Measurements from ENCODE around the gene PPIE. TPM values are rescaled to one million over a fixed set of nuclear protein-coding genes. Genes with fewer than 3 reads are reported as not detected.
A peak's percentile ranks its signal among the peaks of the same experiment; 100 is the strongest.

PPIE gene
- total and polyA plus RNA-seq, 8 donors: 34.9 to 206 (median 48.8) TPM

- Histone ChIP-seq H3K9me3 (no peaks in the 10 kb centered on the region), H3K27ac (no peak overlapping the region), H3K27me3 (peaks cover 0 to 22% (median 0%) of the 10 kb centered on the region in 3 donors), H3K4me3 (no peak overlapping the region), H3K4me1 (peaks cover 8 to 24% (median 20%) of the 10 kb centered on the region in 4 donors), H3K36me3 (no peaks in the 10 kb centered on the region)
- 73 to 95% (median 91%) methylated on average over 4 of the region's 4 CpGs for WGBS, 5 donors
- DNase-seq: no peak
- intact Hi-C loops (cut with DNase I; ENCODE audit: low total_unique reads): no loop called here
- TF ChIP-seq, protein P1, sequence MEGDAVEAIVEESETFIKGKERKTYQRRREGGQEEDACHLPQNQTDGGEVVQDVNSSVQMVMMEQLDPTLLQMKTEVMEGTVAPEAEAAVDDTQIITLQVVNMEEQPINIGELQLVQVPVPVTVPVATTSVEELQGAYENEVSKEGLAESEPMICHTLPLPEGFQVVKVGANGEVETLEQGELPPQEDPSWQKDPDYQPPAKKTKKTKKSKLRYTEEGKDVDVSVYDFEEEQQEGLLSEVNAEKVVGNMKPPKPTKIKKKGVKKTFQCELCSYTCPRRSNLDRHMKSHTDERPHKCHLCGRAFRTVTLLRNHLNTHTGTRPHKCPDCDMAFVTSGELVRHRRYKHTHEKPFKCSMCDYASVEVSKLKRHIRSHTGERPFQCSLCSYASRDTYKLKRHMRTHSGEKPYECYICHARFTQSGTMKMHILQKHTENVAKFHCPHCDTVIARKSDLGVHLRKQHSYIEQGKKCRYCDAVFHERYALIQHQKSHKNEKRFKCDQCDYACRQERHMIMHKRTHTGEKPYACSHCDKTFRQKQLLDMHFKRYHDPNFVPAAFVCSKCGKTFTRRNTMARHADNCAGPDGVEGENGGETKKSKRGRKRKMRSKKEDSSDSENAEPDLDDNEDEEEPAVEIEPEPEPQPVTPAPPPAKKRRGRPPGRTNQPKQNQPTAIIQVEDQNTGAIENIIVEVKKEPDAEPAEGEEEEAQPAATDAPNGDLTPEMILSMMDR (IDR thresholded peaks at IDR 0.05): no peak
- no peak for TF ChIP-seq POLR2A (IDR thresholded peaks at IDR 0.05)
- TF ChIP-seq EP300 (IDR thresholded peaks at IDR 0.05): no peak
- TF ChIP-seq POLR2AphosphoS5 (IDR thresholded peaks at IDR 0.05): no peak
Observed at GRCh38 chr1:39698568-39698967, 40.1 kb upstream of the PPIE start.

GRCh38 chr1:39699419-39699818 lies 39.3 kb upstream of the PPIE start:
- peaks cover 8 to 24% (median 20%) of the 10 kb centered on the region in 4 donors for H3K4me1 ChIP-seq
- H3K9me3 ChIP-seq: no peaks in the 10 kb centered on the region
- H3K36me3 ChIP-seq: no peaks in the 10 kb centered on the region
- no peak for TF ChIP-seq EP300 (IDR thresholded peaks at IDR 0.05)
- TF ChIP-seq, protein P1 (IDR thresholded peaks at IDR 0.05): no peak
- DNase-seq: no peak
- intact Hi-C loops (cut with DNase I; ENCODE audit: low total_unique reads): no loop called here
- 88 to 96% (median 95%) methylated on average over 2 to 3 of the region's 3 CpGs for WGBS, 5 donors
- H3K4me3 ChIP-seq: no peak overlapping the region
- no peak overlapping the region for H3K27ac ChIP-seq
- peaks cover 0 to 17% (median 0%) of the 10 kb centered on the region in 3 donors for H3K27me3 ChIP-seq

- no peak overlapping the region for H3K4me3 ChIP-seq
- intact Hi-C loops (cut with DNase I; ENCODE audit: low total_unique reads): no loop called here
- H3K36me3 ChIP-seq: no peaks in the 10 kb centered on the region
- no peak for DNase-seq
- peaks cover 8 to 24% (median 20%) of the 10 kb centered on the region in 4 donors for H3K4me1 ChIP-seq
- H3K27me3 ChIP-seq: peaks cover 0 to 15% (median 0%) of the 10 kb centered on the region in 3 donors
- WGBS, 5 donors: 60 to 71% (median 67%) methylated on average over 3 of the region's 3 CpGs
- H3K9me3 ChIP-seq: no peaks in the 10 kb centered on the region
- TF ChIP-seq POLR2AphosphoS5 (IDR thresholded peaks at IDR 0.05): no peak
- peak overlapping the region in 1 of 5 donors; percentile 53 for H3K27ac ChIP-seq
Observed at GRCh38 chr1:39700348-39700747, 38.3 kb upstream of the PPIE start.

GRCh38 chr1:39701049-39701439 lies 37.6 kb upstream of the PPIE start:
- intact Hi-C loops (cut with DNase I; ENCODE audit: low total_unique reads): no loop called here
- DNase-seq: peak; percentile 74 to 75
- 9 to 17% (median 16%) methylated on average over 12 of the region's 12 CpGs for WGBS, 5 donors
- Histone ChIP-seq H3K4me1 (peaks cover 8 to 24% (median 20%) of the 10 kb centered on the region in 4 donors), H3K27me3 (peaks cover 0 to 8% (median 0%) of the 10 kb centered on the region in 3 donors), H3K36me3 (no peaks in the 10 kb centered on the region), H3K27ac (peak overlapping the region; percentile 53 to 70 (median 67)), H3K9me3 (no peaks in the 10 kb centered on the region), H3K4me3 (peak overlapping the region in 3 of 4 donors; percentile 20 to 33 (median 24))
- TF ChIP-seq POLR2AphosphoS5 (IDR thresholded peaks at IDR 0.05) (no peak), POLR2A (IDR thresholded peaks at IDR 0.05) (no peak)
- TF ChIP-seq, protein P1 (IDR thresholded peaks at IDR 0.05): no peak

GRCh38 chr1:39704757-39705156 lies 33.9 kb upstream of the PPIE start:
- WGBS, 5 donors: 90 to 100% (median 96%) methylated on average over 1 of the region's 1 CpG
- no peak overlapping the region for H3K4me3 ChIP-seq
- H3K9me3 ChIP-seq: no peaks in the 10 kb centered on the region
- intact Hi-C loops (cut with DNase I; ENCODE audit: low total_unique reads): no loop called here
- peaks cover 0 to 3% (median 0%) of the 10 kb centered on the region in 3 donors for H3K27me3 ChIP-seq
- H3K27ac ChIP-seq: no peak overlapping the region
- no peak for DNase-seq
- H3K4me1 ChIP-seq: peaks cover 8 to 24% (median 20%) of the 10 kb centered on the region in 4 donors
- TF ChIP-seq POLR2A (IDR thresholded peaks at IDR 0.05): no peak
- no peak for TF ChIP-seq POLR2AphosphoS5 (IDR thresholded peaks at IDR 0.05)
- TF ChIP-seq, protein P1 (IDR thresholded peaks at IDR 0.05): no peak
- TF ChIP-seq EP300 (IDR thresholded peaks at IDR 0.05): no peak
- no peaks in the 10 kb centered on the region for H3K36me3 ChIP-seq
